Measurements from ENCODE around the gene RNF213.
A peak's percentile ranks its signal among the peaks of the same experiment; 100 is the strongest.
"Not testable (repeated sequence)": the region's sequence is repeated elsewhere in the genome, so short reads cannot be mapped to it uniquely, and the experiment has no call there.

RNF213 gene

DNA sequence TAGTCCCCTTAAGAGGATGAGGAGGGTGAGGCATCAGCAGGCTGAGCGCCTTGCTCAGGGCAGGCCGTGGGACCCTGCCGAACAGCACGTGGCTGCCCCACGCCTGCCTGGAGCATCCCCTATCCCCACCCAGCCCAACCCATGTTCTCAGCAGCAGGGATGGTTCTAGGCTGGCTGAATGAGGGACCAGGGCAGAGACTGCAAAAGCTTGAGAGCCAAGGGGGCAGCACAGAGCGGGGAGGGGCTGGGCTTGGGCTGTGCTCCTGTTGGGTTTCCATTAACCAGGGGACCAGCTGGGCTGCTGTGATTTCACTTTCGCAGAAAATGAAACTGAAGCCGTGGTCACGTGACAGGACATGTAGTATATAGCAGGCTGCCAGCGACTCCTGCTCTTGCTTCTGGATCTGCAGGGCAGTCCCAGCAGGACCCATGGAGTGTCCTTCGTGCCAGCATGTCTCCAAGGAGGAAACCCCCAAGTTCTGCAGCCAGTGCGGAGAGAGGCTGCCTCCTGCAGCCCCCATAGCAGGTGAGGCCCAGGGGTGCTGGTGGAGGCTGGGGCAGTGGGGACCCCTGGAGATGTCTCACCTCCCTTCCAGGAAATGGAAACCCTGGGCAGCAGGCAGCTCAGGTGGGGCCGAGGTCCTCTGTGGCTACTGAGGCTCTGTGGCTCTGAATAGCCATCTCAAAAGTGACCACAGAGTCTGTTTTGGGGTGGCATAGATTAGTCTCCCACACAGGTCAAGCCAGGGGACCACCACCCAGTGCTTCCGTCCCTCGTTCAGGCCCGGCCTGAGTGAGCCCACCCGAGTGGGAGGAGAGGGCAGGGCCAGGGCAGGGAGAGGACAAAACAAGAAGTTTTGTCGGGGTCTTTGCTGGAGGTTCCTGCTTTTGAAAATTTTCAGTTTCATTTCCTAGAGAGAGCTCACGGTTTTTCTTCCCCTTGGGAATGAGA is 2.9 kb downstream of the RNF213 start:
- DNase-seq = peak in 30 of 42 donors; percentile 15 to 78 (median 49)
- intact Hi-C loops (cut with DNase I) = loop anchor here (10.0 kb wide), 1 partner anchor 119 kb away; the partner anchor contains the start of gene EIF4A3

DNA sequence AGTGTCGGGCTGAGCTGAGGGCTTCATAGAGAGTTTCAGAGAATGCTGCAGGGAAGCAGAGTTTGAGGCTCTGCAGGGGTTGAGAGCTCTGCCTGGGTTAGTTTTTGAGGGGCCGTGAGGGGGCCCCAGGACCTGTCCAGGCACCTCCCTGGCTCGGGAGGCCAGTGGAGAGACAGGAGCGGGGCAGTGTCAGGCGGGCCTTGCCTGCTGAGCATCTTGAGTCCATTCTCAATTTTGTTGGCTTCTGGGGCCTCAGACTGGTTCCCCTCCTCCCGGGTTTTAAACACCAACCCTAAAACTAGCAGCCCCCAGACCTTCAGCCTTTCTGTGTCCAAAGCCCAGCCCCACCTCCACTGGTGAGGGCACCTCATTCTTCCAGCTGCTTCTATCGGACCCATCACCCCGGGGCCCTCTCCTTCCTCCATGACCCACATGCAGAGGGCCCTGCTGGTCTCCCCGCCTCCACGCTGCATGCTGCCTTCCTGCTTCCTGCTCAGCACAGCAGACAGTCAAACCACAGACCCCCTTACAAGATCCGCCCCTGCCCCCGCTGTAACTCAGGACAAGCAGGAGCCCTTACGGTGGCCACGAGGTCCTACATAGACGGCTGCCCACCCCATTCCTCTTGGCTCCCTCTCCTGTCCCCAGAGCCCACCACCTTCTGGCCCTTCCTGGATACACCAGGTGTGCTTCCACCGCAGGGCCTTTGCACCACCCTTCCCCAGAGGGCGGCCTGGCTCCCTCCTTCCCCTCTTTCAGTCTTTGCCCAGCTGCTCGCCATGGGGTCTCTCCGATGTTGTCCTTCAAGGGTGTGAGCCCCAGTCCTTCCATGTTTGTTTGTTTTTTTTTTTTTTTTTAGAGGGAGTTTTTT is 3.8 kb downstream of the RNF213 start:
- intact Hi-C loops (cut with DNase I) = loop anchor here (10.0 kb wide), 1 partner anchor 120 kb away; the partner anchor contains the start of gene EIF4A3
- DNase-seq = peak in 1 of 42 donors; percentile 26

GRCh38 chr17:80265205-80266068 is 4.8 kb downstream of the RNF213 start:
- DNase-seq = no peak
- intact Hi-C loops (cut with DNase I) = loop anchor here (10.0 kb wide), 1 partner anchor 121 kb away; the partner anchor contains the start of gene EIF4A3

DNA sequence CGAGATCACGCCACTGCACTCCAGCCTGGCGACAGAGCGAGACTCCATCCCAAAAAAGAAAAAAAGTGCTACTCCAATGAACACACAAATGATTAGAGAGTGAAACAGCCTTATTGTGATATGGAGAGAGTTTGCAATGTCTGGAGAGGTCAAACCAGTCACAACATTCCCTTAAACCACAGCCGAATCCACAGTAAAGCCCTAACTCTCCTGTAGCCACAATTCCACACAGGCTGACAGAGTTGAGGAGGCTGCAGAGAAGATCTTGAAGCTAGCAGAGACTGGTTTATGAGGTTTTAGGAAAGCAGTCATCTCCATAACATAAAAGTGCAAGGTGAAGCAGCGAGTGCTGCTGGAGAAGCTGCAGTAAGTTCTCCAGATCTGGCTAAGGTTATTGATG is 6.7 kb downstream of the RNF213 start:
- no peak for DNase-seq
- intact Hi-C loops (cut with DNase I) = loop anchor here (10.0 kb wide), 1 partner anchor 123 kb away; the partner anchor contains the start of gene EIF4A3

- intact Hi-C loops (cut with DNase I) = loop anchor here (10.0 kb wide), 1 partner anchor 124 kb away; the partner anchor contains the start of gene EIF4A3
- no peak for DNase-seq
Measured at GRCh38 chr17:80268427-80268826, 7.8 kb downstream of the RNF213 start.

DNA sequence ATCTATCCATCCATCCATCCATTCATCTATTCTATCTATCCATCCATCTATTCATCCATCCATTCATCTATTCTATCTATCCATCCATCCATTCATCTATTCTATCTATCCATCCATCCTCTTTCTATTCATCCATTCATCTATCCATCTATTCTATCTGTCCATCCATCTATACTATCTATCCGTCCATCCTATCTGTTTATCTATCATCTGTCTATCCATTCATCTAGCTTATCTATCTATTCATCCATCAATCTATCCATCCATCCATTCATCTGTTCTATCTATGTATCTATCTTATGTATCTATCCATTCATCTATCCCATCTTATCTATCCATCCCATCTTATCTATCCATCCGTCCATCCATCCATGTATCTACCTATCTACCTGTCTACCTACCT is 8.8 kb downstream of the RNF213 start:
- intact Hi-C loops (cut with DNase I) = loop anchor here (10.0 kb wide), 1 partner anchor 125 kb away; the partner anchor contains the start of gene EIF4A3
- DNase-seq = no peak

DNA sequence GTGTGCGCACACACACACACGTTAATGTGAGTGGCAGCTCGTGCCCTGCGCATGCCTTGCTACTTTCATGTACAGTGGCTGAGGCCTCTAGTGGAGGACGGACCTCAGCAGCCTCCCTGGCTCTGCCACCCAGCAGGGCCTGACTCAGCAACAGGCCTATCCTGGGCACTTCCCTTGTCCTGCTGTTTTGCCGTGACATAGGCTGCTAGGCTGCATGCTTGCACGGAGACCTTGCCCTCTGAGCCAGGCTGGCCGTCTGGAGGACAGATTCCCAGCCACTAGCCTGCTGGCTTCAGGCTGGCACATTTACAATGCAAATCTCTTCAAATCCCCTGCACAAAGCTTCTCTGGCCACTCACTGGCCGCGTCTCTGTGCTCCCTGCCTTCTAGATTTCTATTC is 9.5 kb downstream of the RNF213 start:
- DNase-seq = peak in 16 of 42 donors; percentile 8 to 60 (median 38)
- intact Hi-C loops (cut with DNase I) = no loop called here

DNA sequence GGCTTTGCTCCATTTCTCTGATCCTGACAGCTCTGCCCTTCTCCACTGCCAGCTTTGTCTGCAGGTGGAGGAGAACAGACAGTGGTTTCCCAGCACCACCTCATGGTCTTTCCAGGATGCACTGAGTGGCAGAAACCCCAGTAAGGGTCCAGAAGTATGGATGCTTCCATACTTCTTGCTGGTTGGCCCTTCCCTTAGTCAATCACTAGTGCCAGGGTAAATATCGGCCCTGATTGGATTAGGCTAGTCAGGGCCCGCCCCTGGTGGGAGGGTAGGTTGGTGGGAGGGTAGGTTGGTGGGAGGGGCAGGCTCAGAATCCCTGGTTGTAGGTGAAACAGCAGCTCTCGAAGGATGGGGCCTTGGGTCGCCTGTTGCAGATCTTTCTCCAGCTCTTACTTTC is 10.2 kb downstream of the RNF213 start:
- intact Hi-C loops (cut with DNase I) = no loop called here
- DNase-seq = peak in 6 of 42 donors; percentile 22 to 69 (median 28)

GRCh38 chr17:80272366-80272765 is 11.7 kb downstream of the RNF213 start:
- DNase-seq = no peak
- intact Hi-C loops (cut with DNase I) = no loop called here

DNA sequence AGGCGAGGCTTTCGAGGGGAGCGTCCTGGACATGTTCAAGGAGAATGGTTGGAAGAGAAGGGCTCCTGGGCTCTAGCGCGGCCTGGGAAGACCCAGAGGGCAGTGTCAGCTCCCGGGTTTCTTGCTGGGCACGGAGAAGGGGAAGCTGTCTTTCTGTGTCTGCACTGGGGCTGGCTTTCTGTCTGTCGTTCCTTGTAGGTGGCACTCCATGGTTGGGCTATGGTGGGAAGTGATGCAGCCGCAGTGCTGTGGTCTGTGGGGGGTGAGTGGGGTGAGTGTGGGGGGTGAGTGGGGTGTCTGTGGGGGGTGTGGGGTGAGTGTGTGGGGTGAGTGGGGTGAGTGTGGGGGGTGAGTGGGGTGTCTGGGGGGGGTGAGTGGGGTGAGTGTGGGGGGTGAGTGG is 13.7 kb downstream of the RNF213 start:
- intact Hi-C loops (cut with DNase I) = no loop called here

GRCh38 chr17:80274871-80275449 is 14.3 kb downstream of the RNF213 start:
- DNase-seq = no peak
- intact Hi-C loops (cut with DNase I) = no loop called here

More for the DNA sequence above, 13.7 kb downstream of the RNF213 start:
- no peak for DNase-seq

- intact Hi-C loops (cut with DNase I); DNase-seq: not testable (repeated sequence)
Measured at GRCh38 chr17:80275857-80276256, 15.2 kb downstream of the RNF213 start.

- intact Hi-C loops (cut with DNase I) = no loop called here
- peak in 30 of 42 donors; percentile 22 to 82 (median 60) for DNase-seq
Measured at GRCh38 chr17:80277751-80278671, 17.4 kb downstream of the RNF213 start.

DNA sequence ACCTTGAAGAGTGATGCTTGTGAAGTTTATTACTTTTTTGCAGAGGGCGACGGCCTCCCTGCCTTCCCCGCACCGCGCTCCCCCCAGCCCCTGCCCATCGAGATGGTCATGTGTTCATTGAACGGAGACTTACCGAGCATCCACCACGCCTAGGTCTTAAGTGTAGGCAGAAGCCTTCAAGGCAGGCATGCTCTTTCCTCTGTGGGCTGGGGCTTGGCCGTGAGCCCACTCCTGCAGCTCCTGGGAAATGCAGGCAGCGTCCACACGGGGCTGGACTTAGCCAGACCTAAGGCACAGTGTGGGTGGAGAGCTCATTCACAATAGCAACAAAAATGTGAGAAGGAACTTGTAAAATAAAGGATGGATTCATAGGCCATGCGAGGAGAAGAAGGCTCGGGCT is 19.2 kb downstream of the RNF213 start:
- intact Hi-C loops (cut with DNase I) = no loop called here
- DNase-seq = peak in 6 of 42 donors; percentile 16 to 53 (median 32)

DNA sequence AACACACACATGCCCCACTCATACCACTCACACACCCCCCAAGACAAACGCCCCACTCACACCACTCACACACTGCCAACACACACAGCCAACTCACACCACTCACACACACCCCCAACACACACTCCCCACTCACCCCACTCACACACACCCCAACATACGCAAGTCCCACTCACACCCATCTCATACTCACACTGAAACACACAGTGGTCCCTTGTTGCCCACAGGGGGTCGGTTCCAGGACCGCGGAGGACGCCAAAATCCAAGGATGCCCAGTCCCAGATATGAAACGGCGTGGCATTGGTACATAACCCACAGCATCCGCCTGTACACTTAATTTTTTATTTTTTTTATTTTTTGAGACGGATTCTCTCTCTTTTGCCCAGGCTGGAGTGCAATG is 20.9 kb downstream of the RNF213 start:
- intact Hi-C loops (cut with DNase I) = no loop called here
- no peak for DNase-seq

DNA sequence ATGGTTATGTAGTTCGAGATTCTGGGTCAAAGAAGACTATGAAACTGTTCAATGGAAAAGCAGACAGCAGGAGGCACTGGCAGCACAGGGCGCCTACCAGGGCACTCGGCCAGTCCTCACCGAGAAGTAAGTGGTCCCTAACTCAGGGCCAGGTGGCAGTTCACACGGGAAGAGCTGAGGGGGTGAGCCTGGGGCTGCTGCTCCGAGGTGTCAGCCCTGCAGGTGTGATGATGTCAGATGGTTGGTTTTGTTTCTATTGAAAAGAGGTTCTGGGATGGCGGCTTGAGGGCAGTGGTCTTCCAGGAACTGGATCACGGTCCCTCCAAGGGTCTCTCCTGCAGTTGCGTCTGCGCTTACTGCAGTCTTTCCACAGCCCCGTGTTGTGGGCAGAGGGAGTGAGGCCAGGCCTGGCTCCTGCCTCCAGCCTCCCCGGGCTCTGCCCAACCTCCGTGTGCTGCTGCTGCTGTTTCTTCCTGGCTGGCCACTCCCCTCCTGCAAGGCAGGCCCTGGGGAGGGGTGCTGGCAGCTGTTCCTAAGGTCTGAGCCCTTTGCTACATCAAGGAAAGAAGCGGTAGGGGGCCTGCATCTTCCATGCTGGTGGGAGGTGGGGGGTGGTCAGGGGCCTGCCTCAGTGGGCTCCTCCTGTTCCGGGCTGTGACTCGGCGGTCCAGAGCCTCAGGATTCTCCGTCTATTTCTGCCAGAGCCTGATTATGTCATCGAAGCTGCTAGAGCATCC is 22.6 kb downstream of the RNF213 start:
- DNase-seq = no peak
- intact Hi-C loops (cut with DNase I) = no loop called here

Measured in head of caudate nucleus (tissue), 42 donors.